PC-9 (cell line): Measurements from ENCODE around the gene SF3B2. TPM values are rescaled to one million over a fixed set of nuclear protein-coding genes. Genes with fewer than 3 reads are reported as not detected.
A peak's percentile ranks its signal among the peaks of the same experiment; 100 is the strongest.

Source experiments
- BruUV-seq: library from RNA; stranded (reverse); fragments of 400-500 nt; replicated peaks from 2 replicates; lab custom pipeline; 2021; lab: Mats Ljungman, UMichigan
- CTCF ChIA-PET: fragments of 300-600 bp; sonication (Branson Sonifier 250); formaldehyde crosslinking; loops from one replicate; lab custom pipeline; 2022; ENCODE audit warnings: antibody characterized with exemption; lab: Charles Lee
- POLR2A ChIA-PET: fragments of 300-600 bp; sonication (Branson Sonifier 250); formaldehyde crosslinking; loops from one replicate; lab custom pipeline; 2022; ENCODE audit warnings: antibody characterized with exemption; ENCODE audit not compliant: unreplicated experiment; lab: Charles Lee
- DNase-seq, 2 experiments: peaks; one replicate each; pipeline versions ENCODE4 v3.0.0 to v3.0.0-alpha.2; 2015 to 2022; ENCODE audit warnings: mixed read lengths in 1 of 2
- H2AFZ ChIP-seq: fragments of 200-600 bp; sonication (generic); 2 replicates; pipeline ENCODE4 v1.8.1; 2017; ENCODE audit warnings: antibody characterized with exemption
- H3F3A ChIP-seq: fragments of 200-600 bp; sonication (generic); 2 replicates; pipeline ENCODE4 v1.8.1; 2017; ENCODE audit warnings: antibody characterized with exemption, mild to moderate bottlenecking, low read depth; ENCODE audit not compliant: insufficient read depth
- H3K27ac ChIP-seq: fragments of 200-600 bp; sonication (generic); 2 replicates; pipeline ENCODE4 v1.6.1; 2016; ENCODE audit warnings: mixed run types
- H3K27me3 ChIP-seq: fragments of 200-600 bp; sonication (generic); 2 replicates; pipeline ENCODE4 v1.6.1; 2016; ENCODE audit warnings: low read depth, mixed run types; ENCODE audit not compliant: insufficient read depth
- H3K36me3 ChIP-seq: fragments of 200-600 bp; sonication (generic); 2 replicates; pipeline ENCODE4 v1.6.1; 2016; ENCODE audit warnings: low read depth, mixed run types
- H3K4me1 ChIP-seq: fragments of 200-600 bp; sonication (generic); replicated peaks from 2 replicates; pipeline ENCODE4 v1.6.1; 2016; ENCODE audit warnings: mixed run types; ENCODE audit not compliant: insufficient read depth
- H3K4me2 ChIP-seq: fragments of 200-600 bp; sonication (generic); 2 replicates; pipeline ENCODE4 v1.6.1; 2017; ENCODE audit warnings: mixed run types
- H3K4me3 ChIP-seq: fragments of 200-600 bp; sonication (generic); 2 replicates; pipeline ENCODE4 v1.6.1; 2016; ENCODE audit warnings: mixed run types
- H3K79me2 ChIP-seq: fragments of 200-600 bp; sonication (generic); 2 replicates; pipeline ENCODE4 v1.6.1; 2017; ENCODE audit warnings: low read depth, mixed run types
- H3K9me2 ChIP-seq: fragments of 200-600 bp; sonication (generic); 2 replicates; pipeline ENCODE4 v1.8.1; 2017; ENCODE audit warnings: mild to moderate bottlenecking; ENCODE audit not compliant: insufficient read depth
- H3K9me3 ChIP-seq: fragments of 200-600 bp; sonication (generic); 2 replicates; pipeline ENCODE4 v1.8.1; 2016; ENCODE audit warnings: low read depth; ENCODE audit not compliant: insufficient read depth
- H4K20me1 ChIP-seq: fragments of 200-600 bp; sonication (generic); 2 replicates; pipeline ENCODE4 v1.8.1; 2017; ENCODE audit not compliant: insufficient read depth
- EZH2 ChIP-seq: fragments of 200-600 bp; sonication (generic); IDR thresholded peaks from 2 replicates; pipeline ENCODE4 v1.8.0; 2017; ENCODE audit warnings: antibody characterized with exemption, low read depth
- intact Hi-C: fragments of 100-400 bp; cut with micrococcal nuclease; formaldehyde crosslinking; loops from one replicate; pipeline ENCODE4 v1.10.0; 2022; ENCODE audit not compliant: unreplicated experiment
- total RNA-seq: library from RNA; stranded (reverse); gene quantifications from 2 replicates; pipeline ENCODE4 v1.2.3, GENCODE V29; 2021
- TF ChIP-seq, protein P1 (sequence below): fragments of 200-600 bp; sonication (generic); conservative IDR thresholded peaks from 2 replicates; pipeline ENCODE4 v1.6.1; 2017; ENCODE audit warnings: mixed run types, antibody characterized with exemption, mild to moderate bottlenecking, moderate library complexity

SF3B2 gene
- total RNA-seq, 1 experiment from 2014 or later = 224 TPM

- CTCF ChIA-PET = interaction anchor here (0.6 to 0.8 kb wide), 3 partner anchors 9 to 35 kb away, joined by 3 to 6 read pairs (median 3); no protein-coding TSS in a partner anchor
- Histone ChIP-seq H3K27ac (peak overlapping the region; percentile 43), H3K27me3 (no peaks in the 10 kb centered on the region), H4K20me1 (no peaks in the 10 kb centered on the region), H3K79me2 (0 out of 2 replicates have a peak, but pooled peaks cover 4% of the 10 kb centered on the region), H3K4me2 (peak overlapping the region; percentile 75), H2AFZ (no peak overlapping the region), H3K36me3 (no peaks in the 10 kb centered on the region), H3K4me1 (peaks cover 68% of the 10 kb centered on the region), H3K9me3 (no peaks in the 10 kb centered on the region), H3K4me3 (peak overlapping the region; percentile 1; the same call in 1 of the 2 replicates), H3F3A (peaks cover 53% of the 10 kb centered on the region), H3K9me2 (no peaks in the 10 kb centered on the region)
- TSS peak; percentile 12 for BruUV-seq
- POLR2A ChIA-PET = interaction anchor here (0.6 to 0.7 kb wide), 3 partner anchors 12 to 113 kb away, joined by 3 to 29 read pairs (median 3); no protein-coding TSS in a partner anchor
- intact Hi-C loops = loop anchor here (1.0 to 5.0 kb wide), 6 partner anchors 11 to 456 kb away; partner anchors contain the start of genes BANF1, EIF1AD, FAM89B and LTBP3
- no peak for TF ChIP-seq EZH2
- TF ChIP-seq, protein P1, sequence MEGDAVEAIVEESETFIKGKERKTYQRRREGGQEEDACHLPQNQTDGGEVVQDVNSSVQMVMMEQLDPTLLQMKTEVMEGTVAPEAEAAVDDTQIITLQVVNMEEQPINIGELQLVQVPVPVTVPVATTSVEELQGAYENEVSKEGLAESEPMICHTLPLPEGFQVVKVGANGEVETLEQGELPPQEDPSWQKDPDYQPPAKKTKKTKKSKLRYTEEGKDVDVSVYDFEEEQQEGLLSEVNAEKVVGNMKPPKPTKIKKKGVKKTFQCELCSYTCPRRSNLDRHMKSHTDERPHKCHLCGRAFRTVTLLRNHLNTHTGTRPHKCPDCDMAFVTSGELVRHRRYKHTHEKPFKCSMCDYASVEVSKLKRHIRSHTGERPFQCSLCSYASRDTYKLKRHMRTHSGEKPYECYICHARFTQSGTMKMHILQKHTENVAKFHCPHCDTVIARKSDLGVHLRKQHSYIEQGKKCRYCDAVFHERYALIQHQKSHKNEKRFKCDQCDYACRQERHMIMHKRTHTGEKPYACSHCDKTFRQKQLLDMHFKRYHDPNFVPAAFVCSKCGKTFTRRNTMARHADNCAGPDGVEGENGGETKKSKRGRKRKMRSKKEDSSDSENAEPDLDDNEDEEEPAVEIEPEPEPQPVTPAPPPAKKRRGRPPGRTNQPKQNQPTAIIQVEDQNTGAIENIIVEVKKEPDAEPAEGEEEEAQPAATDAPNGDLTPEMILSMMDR = no peak
- DNase-seq = peak; percentile 97 to 100
Measured at GRCh38 chr11:66012946-66013761, 39.0 kb upstream of the SF3B2 start.

DNA sequence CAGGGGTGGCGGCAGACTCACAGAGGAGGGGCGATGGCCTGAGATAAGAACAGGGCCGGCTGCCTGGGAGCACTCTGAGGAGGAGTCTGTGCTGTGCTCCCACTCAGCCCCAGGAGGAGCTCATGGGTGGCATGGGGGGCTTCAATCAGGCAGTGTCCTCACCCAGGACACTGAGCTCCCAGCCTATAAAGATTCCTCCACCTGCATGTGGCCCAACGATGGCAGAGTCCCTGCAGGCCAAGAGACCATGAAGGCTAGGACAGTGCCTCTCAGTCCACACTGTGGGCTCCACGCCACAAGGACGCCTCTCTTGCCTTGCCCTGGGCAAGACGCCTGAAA is 38.4 kb upstream of the SF3B2 start:
- Histone ChIP-seq H3K9me2 (no peaks in the 10 kb centered on the region), H3K4me2 (peak overlapping the region; percentile 75), H3K27ac (peak overlapping the region; percentile 43), H3K4me3 (no peak overlapping the region), H3K79me2 (0 out of 2 replicates have a peak, but pooled peaks cover 4% of the 10 kb centered on the region), H3F3A (peaks cover 47% of the 10 kb centered on the region), H3K4me1 (peaks cover 62% of the 10 kb centered on the region), H3K36me3 (no peaks in the 10 kb centered on the region), H2AFZ (no peak overlapping the region), H3K9me3 (no peaks in the 10 kb centered on the region), H4K20me1 (no peaks in the 10 kb centered on the region), H3K27me3 (no peaks in the 10 kb centered on the region)
- intact Hi-C loops = loop anchor here (1.0 to 5.0 kb wide), 6 partner anchors 11 to 456 kb away; partner anchors contain the start of genes BANF1, EIF1AD, FAM89B and LTBP3
- ChIA-PET CTCF (no interaction called here), POLR2A (no interaction called here)
- no peak for TF ChIP-seq EZH2
- TF ChIP-seq, protein P1 = no peak
- DNase-seq = no peak
- no TSS peak for BruUV-seq

- no peaks in the 10 kb centered on the region for H3K27me3 ChIP-seq
- TSS peak; percentile 20 for BruUV-seq
Measured at GRCh38 chr11:66014804-66015453, 37.2 kb upstream of the SF3B2 start.

More at GRCh38 chr11:66014804-66015453, 37.2 kb upstream of the SF3B2 start:
- no peaks in the 10 kb centered on the region for H3K36me3 ChIP-seq
- 0 out of 2 replicates have a peak, but pooled peaks cover 4% of the 10 kb centered on the region for H3K79me2 ChIP-seq
- peak overlapping the region; percentile 38 for H3K27ac ChIP-seq
- no peaks in the 10 kb centered on the region for H3K9me3 ChIP-seq
- H2AFZ ChIP-seq = no peak overlapping the region
- H3K9me2 ChIP-seq = no peaks in the 10 kb centered on the region
- peaks cover 60% of the 10 kb centered on the region for H3K4me1 ChIP-seq
- ChIA-PET POLR2A (interaction anchor here (0.5 kb wide), 1 partner anchor 14 kb away, joined by 15 read pairs; no protein-coding TSS in a partner anchor), CTCF (no interaction called here)
- intact Hi-C loops = loop anchor here (5.0 kb wide), 4 partner anchors 252 to 458 kb away; partner anchors contain the start of genes FAM89B, LTBP3, RAB1B and ZNRD2
- no peak for TF ChIP-seq EZH2
- TF ChIP-seq, protein P1 = no peak
- DNase-seq = no peak
- H3F3A ChIP-seq = peaks cover 40% of the 10 kb centered on the region
- peak overlapping the region; percentile 57 for H3K4me2 ChIP-seq
- no peaks in the 10 kb centered on the region for H4K20me1 ChIP-seq
- no peak overlapping the region for H3K4me3 ChIP-seq
